NCI-H774 (cell line): ENCODE results near the gene RIC8A.
A peak's percentile ranks its signal among the peaks of the same experiment; 100 is the strongest.
"Not testable (repeated sequence)": the region's sequence is repeated elsewhere in the genome, so short reads cannot be mapped to it uniquely, and the experiment has no call there.

ENCODE experiments used
- DNase-seq: peaks from one replicate; lab custom pipeline; 2025; lab: John Stamatoyannopoulos, UW

The RIC8A gene

GRCh38 chr11:207208-207862, at the start of gene RIC8A, which contains the start of gene BET1L:
Gene RIC8A, plus strand, starts transcription at chr11:207708. Its CDS starts 1,147 bp downstream, at chr11:208855.
Gene BET1L, minus strand, starts transcription at chr11:207399. Its CDS starts 78 bp downstream, at chr11:207321.
- peak; percentile 86 for DNase-seq

GRCh38 chr11:180242-180641, 27.3 kb upstream of the RIC8A start:
- not testable (repeated sequence) for DNase-seq

- DNase-seq = not testable (repeated sequence)
Observed at GRCh38 chr11:189200-189783, 18.2 kb upstream of the RIC8A start.

- DNase-seq = not testable (repeated sequence)
Observed at GRCh38 chr11:189843-190311, 17.6 kb upstream of the RIC8A start.

GRCh38 chr11:190546-190945, 17.0 kb upstream of the RIC8A start:
- not testable (repeated sequence) for DNase-seq

- DNase-seq = not testable (repeated sequence)
Observed at GRCh38 chr11:191490-192478, 15.7 kb upstream of the RIC8A start.

GRCh38 chr11:192674-193128, 14.8 kb upstream of the RIC8A start, which contains the start of gene SCGB1C1:
Gene SCGB1C1, plus strand, starts transcription at chr11:193078. Its CDS starts 22 bp downstream, at chr11:193100.
- not testable (repeated sequence) for DNase-seq

GRCh38 chr11:193481-193880, 14.0 kb upstream of the RIC8A start:
- not testable (repeated sequence) for DNase-seq

- no peak for DNase-seq
Observed at GRCh38 chr11:196786-197731, 10.4 kb upstream of the RIC8A start.

GRCh38 chr11:197741-198235, 9.7 kb upstream of the RIC8A start:
- no peak for DNase-seq

- DNase-seq = no peak
Observed at GRCh38 chr11:198236-198806, 9.2 kb upstream of the RIC8A start.

- no peak for DNase-seq
Observed at GRCh38 chr11:199004-199581, 8.4 kb upstream of the RIC8A start.

- no peak for DNase-seq
Observed at GRCh38 chr11:199782-200181, 7.7 kb upstream of the RIC8A start.

- no peak for DNase-seq
Observed at GRCh38 chr11:200224-201003, 7.1 kb upstream of the RIC8A start.

- no peak for DNase-seq
Observed at GRCh38 chr11:201966-202365, 5.5 kb upstream of the RIC8A start.

- DNase-seq = no peak
Observed at GRCh38 chr11:202490-202889, 5.0 kb upstream of the RIC8A start.

- no peak for DNase-seq
Observed at GRCh38 chr11:203056-203944, 4.2 kb upstream of the RIC8A start.

- no peak for DNase-seq
Observed at GRCh38 chr11:203945-204586, 3.4 kb upstream of the RIC8A start.
